HG03432 (cell line): ENCODE measurements around the gene RASGRP4.
"Not testable (repeated sequence)": the region's sequence is repeated elsewhere in the genome, so short reads cannot be mapped to it uniquely, and the experiment has no call there.

Source experiments
- ATAC-seq: cut with Tn5 transposase; IDR thresholded peaks from one replicate; pipeline ENCODE4 v1.9.1; 2021; ENCODE audit warnings: mild to moderate bottlenecking, moderate library complexity; ENCODE audit not compliant: unreplicated experiment

RASGRP4 gene

DNA sequence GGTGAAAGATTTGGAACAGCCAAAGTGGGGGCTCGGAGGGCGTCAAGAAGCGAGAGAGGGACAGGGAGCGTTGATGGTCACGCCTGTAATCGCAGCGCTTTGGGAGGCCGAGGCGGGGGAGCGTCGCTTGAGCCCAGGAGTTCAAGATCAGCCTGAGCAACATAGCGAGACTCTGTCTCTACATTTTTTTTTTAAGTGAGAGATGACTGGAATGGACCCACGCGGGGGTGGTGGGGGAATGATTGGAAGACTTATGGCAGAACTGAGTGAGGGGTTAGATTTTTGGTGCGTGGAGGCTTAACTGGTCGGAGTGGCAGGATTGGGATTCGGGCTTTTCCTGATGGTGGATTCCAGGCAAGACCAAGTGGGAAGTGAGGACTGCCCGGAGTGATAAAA, 50.9 kb downstream of the RASGRP4 start:
- no peak for ATAC-seq

DNA sequence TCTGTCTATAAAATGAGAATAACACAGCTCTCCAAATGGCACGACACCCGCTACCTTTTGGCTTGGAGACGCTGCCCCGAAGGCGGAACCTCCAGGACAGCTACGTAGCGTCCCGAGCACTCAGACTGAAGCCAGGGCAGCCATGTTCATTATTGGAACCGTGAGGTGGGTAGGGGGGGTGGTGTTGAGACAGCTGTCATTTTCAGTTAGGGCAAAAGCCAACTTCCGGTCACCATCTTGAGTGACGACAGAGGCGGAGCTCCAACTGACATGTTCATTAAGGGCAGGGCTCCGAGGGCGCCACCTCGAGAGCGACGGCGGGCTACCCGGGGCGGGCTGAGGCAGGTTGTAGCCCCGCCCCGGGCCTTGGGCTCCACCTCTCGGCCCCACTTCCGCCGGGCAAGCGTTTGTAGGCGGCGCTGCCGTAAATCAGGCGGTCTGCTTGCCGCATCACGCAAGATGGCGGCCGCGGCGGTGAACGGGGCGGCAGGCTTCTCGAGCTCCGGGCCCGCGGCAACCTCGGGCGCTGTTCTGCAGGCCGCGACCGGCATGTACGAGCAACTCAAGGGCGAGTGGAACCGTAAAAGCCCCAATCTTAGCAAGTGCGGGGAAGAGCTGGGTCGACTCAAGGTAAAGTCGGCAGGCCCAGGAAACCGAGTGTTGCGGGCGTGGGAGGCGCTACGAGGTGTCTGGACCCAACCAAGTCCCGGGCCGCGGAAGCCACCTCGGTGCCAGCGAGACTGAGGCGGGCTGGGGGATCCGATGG, 51.5 kb downstream of the RASGRP4 start, which contains the start of gene PSMD8:
PSMD8 (plus strand) TSS at position 240 of the 766 bp plus-strand sequence; CDS start at position 271, 31 bp downstream.
- ATAC-seq = peak; percentile 94

DNA sequence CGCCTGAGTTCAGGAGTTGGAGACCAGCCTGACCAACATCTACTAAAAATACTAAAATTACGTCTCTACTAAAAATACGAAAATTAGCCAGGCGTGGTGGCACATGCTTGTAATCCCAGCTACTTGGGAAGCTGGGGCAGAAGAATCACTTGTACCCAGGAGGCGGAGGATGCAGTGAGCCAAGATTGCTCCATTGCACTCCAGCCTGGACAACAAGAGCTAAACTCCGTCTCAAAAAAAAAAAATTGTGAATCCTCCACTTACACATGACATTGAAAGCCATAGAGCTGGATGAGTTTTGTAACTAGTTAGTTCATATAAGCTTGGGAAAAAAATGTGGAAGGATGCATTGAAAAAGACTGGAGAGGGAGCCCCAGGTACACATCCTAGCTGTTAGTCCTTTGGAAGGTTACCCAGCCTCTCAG, 52.1 kb downstream of the RASGRP4 start:
- ATAC-seq = no peak

DNA sequence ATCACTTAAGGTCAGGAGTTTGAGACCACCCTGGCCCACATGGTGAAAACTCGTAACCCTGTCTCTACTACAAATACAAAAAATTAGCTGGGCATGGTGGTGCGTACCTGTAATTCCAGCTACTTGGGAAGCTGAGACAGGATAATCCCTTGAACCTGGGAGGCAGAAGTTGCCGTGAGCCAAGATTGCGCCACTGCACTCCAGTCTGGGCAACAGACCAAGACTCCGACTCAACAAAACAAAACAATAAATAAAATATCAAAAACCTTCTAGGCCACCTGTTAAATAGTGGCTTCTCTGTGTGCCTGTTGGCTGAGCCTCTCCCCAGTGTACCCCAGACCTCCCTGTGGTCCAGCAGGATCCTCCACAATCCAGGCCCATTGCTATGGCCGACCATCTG, 54.9 kb downstream of the RASGRP4 start:
- ATAC-seq = no peak

DNA sequence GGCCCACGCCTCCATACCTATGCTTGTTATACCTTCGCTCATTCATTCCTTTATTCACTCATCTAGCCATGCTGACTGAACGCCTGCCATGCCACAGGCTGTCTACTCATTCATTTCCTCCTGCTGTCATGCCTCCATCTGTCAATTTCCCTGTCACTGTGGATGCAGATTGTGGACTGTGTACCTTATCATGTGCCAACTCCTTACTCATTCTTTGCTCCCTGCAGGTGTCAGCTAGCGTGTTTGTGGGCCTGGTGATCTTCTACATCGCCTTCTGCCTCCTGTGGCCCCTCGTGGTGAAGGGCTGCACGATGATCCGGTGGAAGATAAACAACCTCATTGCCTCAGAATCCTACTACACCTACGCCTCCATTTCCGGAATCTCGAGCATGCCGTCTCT, 55.7 kb downstream of the RASGRP4 start:
- no peak for ATAC-seq

DNA sequence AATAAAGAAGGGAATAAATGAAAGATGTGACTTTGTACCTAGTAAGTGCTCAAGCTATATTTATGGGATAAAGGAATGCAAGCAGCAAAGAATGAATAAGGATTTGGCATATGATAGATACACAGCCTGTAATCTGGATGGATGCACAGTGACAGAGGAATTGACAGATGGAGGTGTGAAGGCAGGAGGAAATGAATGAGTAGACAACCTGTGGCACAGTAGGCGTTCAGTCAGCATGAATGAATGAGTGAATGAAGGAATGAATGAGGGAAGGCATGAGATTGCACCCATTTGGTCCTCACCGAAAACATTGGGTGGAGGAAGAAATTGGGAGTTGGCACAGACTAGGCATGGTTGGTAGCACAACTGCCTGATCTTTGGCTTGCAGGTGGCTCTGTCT, 56.4 kb downstream of the RASGRP4 start:
- ATAC-seq = no peak

DNA sequence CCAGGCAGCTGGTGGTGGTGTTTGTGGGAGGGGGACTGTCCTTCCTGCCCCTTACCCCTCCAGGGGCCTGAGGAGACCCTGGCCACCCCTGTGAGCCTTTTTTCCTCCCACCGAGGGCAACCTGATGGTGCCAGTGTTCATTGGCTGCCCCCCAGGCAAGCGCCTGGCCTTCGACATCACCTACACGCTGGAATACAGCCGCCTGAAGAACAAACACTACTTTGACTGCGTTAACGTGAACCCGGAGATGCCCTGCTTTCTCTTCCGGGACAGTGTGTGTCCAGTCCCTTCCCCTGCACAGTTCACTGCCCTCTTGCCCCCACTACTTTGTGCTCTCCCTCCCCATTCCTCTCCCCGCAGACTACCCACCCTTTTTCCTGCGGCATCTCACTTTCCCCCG, 59.0 kb downstream of the RASGRP4 start:
- ATAC-seq = no peak

DNA sequence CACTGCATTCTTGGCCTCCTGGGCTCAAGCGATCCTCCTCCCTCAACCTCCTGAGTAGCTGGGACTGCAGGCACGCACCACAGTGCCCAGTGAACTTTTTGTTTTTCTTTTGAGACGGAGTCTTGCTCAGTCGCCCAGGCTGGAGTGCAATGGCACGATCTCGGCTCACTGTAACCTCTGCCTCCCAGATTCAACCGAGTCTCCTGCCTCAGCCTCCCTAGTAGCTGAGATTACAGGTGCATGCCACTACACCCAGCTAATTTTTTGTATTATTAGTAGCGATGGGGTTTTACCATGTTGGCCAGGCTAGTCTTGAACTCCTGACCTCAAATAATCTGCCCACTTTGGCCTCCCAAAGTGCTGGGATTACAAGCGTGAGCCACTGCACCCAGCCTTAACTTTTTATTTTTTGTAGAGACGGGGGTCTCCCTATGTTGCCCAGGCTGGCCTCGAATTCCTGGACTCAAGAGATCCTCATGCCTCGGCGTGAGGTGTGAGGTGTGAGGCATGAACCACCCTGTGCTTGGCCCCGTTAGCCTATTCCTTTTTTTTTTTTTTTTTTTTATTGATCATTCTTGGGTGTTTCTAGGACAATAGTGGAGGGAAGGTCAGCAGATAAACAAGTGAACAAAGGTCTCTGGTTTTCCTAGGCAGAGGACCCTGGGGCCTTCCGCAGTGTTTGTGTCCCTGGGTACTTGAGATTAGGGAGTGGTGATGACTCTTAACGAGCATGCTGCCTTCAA, 62.9 kb downstream of the RASGRP4 start:
- not testable (repeated sequence) for ATAC-seq

DNA sequence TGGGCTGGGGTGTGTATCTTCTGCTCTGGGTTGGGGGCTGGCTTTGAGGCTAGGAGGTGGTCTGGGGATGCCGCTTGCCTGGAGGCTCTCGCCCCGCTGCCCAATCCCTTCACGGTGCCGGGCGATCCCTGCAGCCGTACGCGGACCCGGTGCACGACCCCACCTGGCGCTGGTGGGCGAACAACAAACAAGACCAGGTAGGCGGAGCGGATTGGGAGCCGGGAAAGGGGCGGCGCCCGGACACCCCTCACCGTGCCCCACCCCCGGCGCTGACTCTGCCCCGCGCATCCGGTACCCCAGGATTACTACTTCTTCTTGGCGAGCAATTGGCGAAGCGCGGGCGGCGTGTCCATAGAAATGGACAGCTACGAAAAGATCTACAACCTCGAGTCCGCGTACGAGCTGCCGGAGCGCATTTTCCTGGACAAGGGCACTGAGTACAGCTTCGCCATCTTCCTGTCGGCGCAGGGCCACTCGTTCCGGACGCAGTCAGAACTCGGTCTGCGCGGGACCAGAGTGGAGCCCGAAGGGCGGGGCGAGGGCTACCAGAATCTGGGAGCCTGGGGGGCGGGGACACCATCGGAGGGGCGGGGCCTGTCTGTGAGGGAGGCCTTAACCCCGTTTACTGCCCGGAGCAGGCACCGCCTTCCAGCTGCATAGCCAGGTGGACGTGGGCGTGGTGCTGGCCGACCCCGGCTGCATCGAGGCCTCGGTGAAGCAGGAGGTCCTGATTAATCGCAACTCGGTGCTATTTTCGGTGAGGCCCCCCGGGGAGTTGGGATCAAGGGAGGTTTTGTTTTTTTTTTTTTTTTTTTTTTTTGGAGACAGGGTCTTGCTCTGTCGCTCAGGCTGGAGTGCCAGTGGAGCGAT, 63.7 kb downstream of the RASGRP4 start:
- ATAC-seq = no peak

DNA sequence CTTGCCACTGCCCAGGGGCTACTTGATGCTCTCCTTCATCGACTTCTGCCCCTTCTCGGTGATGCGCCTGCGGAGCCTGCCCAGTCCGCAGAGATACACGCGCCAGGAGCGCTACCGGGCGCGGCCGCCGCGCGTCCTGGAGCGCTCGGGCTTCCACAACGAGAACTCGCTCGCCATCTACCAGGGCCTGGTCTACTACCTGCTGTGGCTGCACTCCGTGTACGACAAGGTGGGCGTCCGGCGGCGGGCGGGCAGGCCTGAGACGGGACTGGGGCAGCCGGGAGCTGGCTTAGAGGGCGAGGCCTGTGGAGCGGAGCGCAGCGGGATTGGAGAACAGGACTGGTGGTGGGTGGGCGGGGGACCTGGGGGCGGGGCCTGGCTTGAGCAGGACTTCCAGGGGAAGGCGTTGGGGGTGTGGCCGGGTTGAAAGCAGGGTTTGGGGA, 64.4 kb downstream of the RASGRP4 start:
- ATAC-seq = no peak

DNA sequence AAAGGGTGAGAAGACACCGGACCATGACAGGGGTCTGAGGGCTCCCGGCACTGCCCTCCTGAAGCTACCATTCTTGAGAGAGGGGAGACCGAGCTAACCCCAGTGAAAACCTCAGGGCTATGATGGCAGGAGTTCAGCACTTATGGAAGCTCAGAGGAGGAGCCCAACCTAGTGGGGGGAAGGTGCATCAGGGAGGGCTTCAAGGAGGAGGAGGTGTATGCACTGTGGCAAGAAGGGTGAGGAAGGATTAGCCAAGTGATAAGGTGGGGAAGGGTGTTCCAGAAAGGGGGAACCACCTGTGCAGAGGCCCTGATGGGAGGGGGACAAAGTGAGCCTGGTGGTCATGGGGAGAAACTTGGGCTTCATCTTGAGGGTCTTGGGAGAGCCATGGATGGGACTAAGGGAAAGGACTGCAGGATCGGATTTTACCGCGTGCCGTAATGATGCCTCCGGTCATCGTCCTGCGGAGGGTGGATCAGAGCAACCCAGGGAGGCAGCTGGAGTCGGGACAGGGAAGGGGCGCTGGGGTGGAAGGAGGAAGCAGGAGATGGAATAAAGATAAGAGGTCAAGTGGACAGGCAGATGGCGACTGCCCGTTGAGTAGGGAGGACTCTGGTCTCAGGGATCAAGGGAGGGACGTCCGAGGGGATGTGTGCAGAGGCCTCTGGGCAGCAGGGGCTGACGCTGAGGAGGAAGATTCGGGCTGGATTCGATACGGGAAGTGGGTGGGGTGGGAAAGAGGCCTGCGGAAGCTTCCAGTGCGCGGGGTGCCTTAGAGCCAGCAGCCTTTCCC, 65.0 kb downstream of the RASGRP4 start:
- no peak for ATAC-seq

DNA sequence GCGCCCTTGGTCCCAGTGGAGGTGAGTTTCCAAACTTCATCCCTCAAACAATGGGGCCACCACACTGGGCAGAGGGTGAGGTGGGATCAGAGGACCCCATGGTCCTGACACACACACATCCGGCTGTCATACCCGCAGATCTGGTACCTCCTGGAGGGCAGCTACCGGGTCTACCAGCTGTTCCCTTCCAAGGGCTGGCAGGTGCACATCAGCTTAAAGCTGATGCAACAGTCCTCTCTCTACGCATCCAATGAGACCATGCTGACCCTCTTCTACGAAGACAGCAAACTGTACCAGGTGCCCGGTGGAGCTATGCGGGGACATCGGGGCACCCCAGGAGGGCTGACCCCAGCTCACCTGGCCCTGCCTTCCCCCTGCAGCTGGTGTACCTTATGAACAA, 65.7 kb downstream of the RASGRP4 start:
- ATAC-seq = no peak

DNA sequence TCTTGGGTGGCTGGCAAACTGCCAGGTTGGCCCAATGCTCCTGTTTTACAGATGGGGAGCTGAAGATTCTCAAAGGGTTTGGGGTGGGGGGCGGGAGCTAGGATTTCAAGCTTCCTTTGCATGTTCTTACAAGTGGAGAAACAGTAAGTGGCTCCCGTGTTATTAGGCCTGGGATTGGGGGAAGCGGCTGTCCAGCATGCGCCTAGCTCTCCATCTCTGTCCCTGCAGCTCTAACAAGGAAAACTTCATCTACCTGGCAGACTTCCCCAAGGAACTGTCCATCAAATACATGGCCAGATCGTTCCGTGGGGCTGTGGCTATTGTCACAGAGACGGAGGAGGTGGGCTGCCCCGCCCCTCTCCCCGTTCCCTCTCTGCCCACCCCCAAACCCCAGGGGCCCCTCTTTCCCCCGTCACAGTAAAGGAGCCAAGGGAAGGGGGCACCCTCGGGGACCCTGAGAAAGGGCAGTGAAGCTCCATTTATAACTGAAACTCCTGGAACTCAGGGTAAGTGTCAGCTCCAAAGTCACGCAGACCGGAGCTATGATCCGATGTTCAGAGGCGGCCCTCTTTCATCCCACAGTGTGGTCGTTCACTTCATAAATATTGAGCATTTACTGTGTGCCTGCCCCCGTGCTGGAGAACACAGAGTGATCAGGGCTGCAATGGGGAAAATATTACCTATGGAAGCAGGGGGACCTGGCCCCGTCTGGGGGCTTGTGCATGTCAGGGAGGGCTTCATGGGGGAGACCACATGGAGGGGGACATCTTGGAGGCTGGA, 66.6 kb downstream of the RASGRP4 start:
- no peak for ATAC-seq
